ENCODE measurements around the gene LDAH. TPM values are rescaled to one million over a fixed set of nuclear protein-coding genes. Genes with fewer than 3 reads are reported as not detected.

Gene LDAH
- total RNA-seq, 1 experiment from 2014 or later = not detected

DNA sequence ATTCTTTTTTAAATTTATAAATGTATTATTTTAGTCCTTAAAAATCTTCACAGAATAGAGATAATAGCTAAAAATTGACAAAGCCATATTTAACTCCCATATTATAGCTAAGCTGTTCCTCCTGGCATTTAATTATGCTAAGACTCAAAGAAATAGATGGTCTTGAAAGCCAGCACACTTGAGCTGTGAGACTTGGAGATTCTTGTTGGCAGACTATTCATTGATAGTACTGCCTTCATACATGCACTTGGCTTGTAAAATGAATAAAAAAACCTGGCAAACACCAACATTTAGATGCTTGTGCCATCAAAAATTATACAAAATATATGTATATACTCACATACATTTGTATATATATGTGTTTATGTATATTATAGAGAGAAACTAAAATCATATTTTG lies 9.7 kb upstream of the LDAH start:
- H3F3A ChIP-seq (ENCODE audit: low read length, unreplicated experiment) = no peaks in the 10 kb centered on the region
- no peaks in the 10 kb centered on the region for H3K36me3 ChIP-seq (ENCODE audit: low read depth, low read length)
- no peak overlapping the region for H3K27ac ChIP-seq (ENCODE audit: low read length)
- no peaks in the 10 kb centered on the region for H3K9me3 ChIP-seq (ENCODE audit: low read length)
- BruUV-seq (replicated peaks) = no TSS peak
- H3K4me2 ChIP-seq (ENCODE audit: low read length) = no peak overlapping the region
- H4K20me1 ChIP-seq (ENCODE audit: low read length) = no peaks in the 10 kb centered on the region
- H3K27me3 ChIP-seq (ENCODE audit: low read length) = peaks cover 10% of the 10 kb centered on the region; the same call in 1 of the 2 replicates
- H3K4me1 ChIP-seq (ENCODE audit: insufficient read depth, low read length) = no peaks in the 10 kb centered on the region
- CTCF ChIA-PET = no interaction called here
- no peaks in the 10 kb centered on the region for H3K79me2 ChIP-seq (ENCODE audit: low read length)
- POLR2A ChIA-PET (ENCODE audit: unreplicated experiment) = no interaction called here
- no peak overlapping the region for H3K4me3 ChIP-seq (ENCODE audit: low read length)
- no peak overlapping the region for H3K9ac ChIP-seq (ENCODE audit: low read length)
- no peaks in the 10 kb centered on the region for H3K9me2 ChIP-seq (replicated peaks; ENCODE audit: low read length)
- intact Hi-C loops (cut with micrococcal nuclease) = no loop called here
- ATAC-seq (no peak), DNase-seq (no peak)
- no peak for TF ChIP-seq EZH2phosphoT487 (IDR thresholded peaks at IDR 0.05; ENCODE audit: borderline replicate concordance, low read length)
- no peak for TF ChIP-seq EZH2 (IDR thresholded peaks at IDR 0.05; ENCODE audit: low read length, unreplicated experiment)
- TF ChIP-seq, protein P1, sequence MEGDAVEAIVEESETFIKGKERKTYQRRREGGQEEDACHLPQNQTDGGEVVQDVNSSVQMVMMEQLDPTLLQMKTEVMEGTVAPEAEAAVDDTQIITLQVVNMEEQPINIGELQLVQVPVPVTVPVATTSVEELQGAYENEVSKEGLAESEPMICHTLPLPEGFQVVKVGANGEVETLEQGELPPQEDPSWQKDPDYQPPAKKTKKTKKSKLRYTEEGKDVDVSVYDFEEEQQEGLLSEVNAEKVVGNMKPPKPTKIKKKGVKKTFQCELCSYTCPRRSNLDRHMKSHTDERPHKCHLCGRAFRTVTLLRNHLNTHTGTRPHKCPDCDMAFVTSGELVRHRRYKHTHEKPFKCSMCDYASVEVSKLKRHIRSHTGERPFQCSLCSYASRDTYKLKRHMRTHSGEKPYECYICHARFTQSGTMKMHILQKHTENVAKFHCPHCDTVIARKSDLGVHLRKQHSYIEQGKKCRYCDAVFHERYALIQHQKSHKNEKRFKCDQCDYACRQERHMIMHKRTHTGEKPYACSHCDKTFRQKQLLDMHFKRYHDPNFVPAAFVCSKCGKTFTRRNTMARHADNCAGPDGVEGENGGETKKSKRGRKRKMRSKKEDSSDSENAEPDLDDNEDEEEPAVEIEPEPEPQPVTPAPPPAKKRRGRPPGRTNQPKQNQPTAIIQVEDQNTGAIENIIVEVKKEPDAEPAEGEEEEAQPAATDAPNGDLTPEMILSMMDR (conservative IDR thresholded peaks at IDR 0.05; ENCODE audit: low read depth, low read length) = no peak
- no peak overlapping the region for H2AFZ ChIP-seq (ENCODE audit: low read length)

DNA sequence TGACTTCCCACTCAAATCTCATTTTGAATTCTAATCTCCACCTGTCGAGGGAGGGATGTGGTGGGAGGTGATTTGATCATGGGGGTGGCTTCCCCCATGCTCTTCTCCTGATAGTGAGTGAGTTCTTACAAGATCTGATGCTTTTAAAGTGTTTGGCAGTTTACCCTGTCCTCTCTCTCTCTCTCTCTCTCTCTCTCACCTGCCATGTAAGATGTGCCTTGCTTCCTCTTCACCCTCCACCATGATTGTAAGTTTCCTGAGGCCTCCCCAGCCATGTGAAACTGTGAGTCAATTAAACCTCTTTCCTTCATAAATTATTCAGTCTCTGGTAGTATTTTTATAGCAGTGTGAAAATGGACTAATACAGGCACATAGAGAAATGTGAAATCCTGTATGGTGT lies 7.0 kb upstream of the LDAH start:
- H3K4me1 ChIP-seq (ENCODE audit: insufficient read depth, low read length) = no peaks in the 10 kb centered on the region
- no peaks in the 10 kb centered on the region for H3F3A ChIP-seq (ENCODE audit: low read length, unreplicated experiment)
- TF ChIP-seq, protein P1 (conservative IDR thresholded peaks at IDR 0.05; ENCODE audit: low read depth, low read length) = no peak
- TF ChIP-seq EZH2phosphoT487 (IDR thresholded peaks at IDR 0.05; ENCODE audit: borderline replicate concordance, low read length) (no peak), EZH2 (IDR thresholded peaks at IDR 0.05; ENCODE audit: low read length, unreplicated experiment) (no peak)
- no peak overlapping the region for H3K4me3 ChIP-seq (ENCODE audit: low read length)
- no peaks in the 10 kb centered on the region for H3K36me3 ChIP-seq (ENCODE audit: low read depth, low read length)
- H3K9ac ChIP-seq (ENCODE audit: low read length) = no peak overlapping the region
- CTCF ChIA-PET = no interaction called here
- no TSS peak for BruUV-seq (replicated peaks)
- H3K9me3 ChIP-seq (ENCODE audit: low read length) = no peaks in the 10 kb centered on the region
- H3K27me3 ChIP-seq (ENCODE audit: low read length) = peaks cover 5% of the 10 kb centered on the region; the same call in 1 of the 2 replicates
- POLR2A ChIA-PET (ENCODE audit: unreplicated experiment) = no interaction called here
- H3K4me2 ChIP-seq (ENCODE audit: low read length) = no peak overlapping the region
- H2AFZ ChIP-seq (ENCODE audit: low read length) = no peak overlapping the region
- no peaks in the 10 kb centered on the region for H3K79me2 ChIP-seq (ENCODE audit: low read length)
- no peak for DNase-seq
- H3K27ac ChIP-seq (ENCODE audit: low read length) = no peak overlapping the region
- ATAC-seq = no peak
- H3K9me2 ChIP-seq (replicated peaks; ENCODE audit: low read length) = no peaks in the 10 kb centered on the region
- intact Hi-C loops (cut with micrococcal nuclease) = no loop called here
- H4K20me1 ChIP-seq (ENCODE audit: low read length) = no peaks in the 10 kb centered on the region

DNA sequence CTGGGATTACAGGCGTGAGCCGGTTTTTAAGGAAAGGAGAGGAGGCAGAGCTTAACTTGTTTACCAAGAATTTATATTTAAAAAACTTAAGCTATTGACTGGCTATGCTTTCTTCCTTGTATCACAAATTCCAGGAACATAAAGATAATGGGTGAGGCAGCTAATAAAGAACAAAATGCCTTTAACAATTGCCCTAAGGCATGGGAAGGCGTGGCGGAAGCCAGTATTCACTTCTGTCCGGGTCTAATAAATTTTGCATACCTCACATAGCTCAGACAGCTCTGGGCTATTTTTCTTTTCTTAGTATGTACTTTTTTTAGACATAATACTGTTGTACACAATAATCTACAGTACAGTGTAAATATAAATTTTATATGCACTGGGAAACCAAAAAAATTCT lies 1.0 kb upstream of the LDAH start:
- POLR2A ChIA-PET (ENCODE audit: unreplicated experiment) = no interaction called here

More for the DNA sequence above, 1.0 kb upstream of the LDAH start:
- CTCF ChIA-PET = no interaction called here
- H3K9me2 ChIP-seq (replicated peaks; ENCODE audit: low read length) = no peaks in the 10 kb centered on the region
- H2AFZ ChIP-seq (ENCODE audit: low read length) = no peak overlapping the region
- intact Hi-C loops (cut with micrococcal nuclease) = no loop called here
- no peak for TF ChIP-seq EZH2phosphoT487 (IDR thresholded peaks at IDR 0.05; ENCODE audit: borderline replicate concordance, low read length)
- TF ChIP-seq, protein P1 (conservative IDR thresholded peaks at IDR 0.05; ENCODE audit: low read depth, low read length) = no peak
- no TSS peak for BruUV-seq (replicated peaks)
- no peak overlapping the region for H3K27ac ChIP-seq (ENCODE audit: low read length)
- H3F3A ChIP-seq (ENCODE audit: low read length, unreplicated experiment) = no peaks in the 10 kb centered on the region
- no peaks in the 10 kb centered on the region for H3K4me1 ChIP-seq (ENCODE audit: insufficient read depth, low read length)
- no peak overlapping the region for H3K4me2 ChIP-seq (ENCODE audit: low read length)
- peak; percentile 50 for ATAC-seq
- 0 out of 2 replicates have a peak, but pooled peaks cover 7% of the 10 kb centered on the region for H3K27me3 ChIP-seq (ENCODE audit: low read length)
- peak; percentile 60 for DNase-seq
- H3K36me3 ChIP-seq (ENCODE audit: low read depth, low read length) = no peaks in the 10 kb centered on the region
- H3K9me3 ChIP-seq (ENCODE audit: low read length) = no peaks in the 10 kb centered on the region
- H3K79me2 ChIP-seq (ENCODE audit: low read length) = no peaks in the 10 kb centered on the region
- no peaks in the 10 kb centered on the region for H4K20me1 ChIP-seq (ENCODE audit: low read length)
- H3K4me3 ChIP-seq (ENCODE audit: low read length) = no peak overlapping the region
- no peak overlapping the region for H3K9ac ChIP-seq (ENCODE audit: low read length)
